Right lobe of liver (tissue), 4 donors: ENCODE data around the gene POLR2J.
A peak's percentile ranks its signal among the peaks of the same experiment; 100 is the strongest.

ENCODE experiments used
- CTCF ChIP-seq, 4 donors: fragments of 200-600 bp in 3 of 4; fragments of 450-650 bp in 1 of 4; IDR thresholded peaks; one replicate each; pipeline versions ENCODE4 v1.5.1 to v1.8.0; 2016 to 2022; ENCODE audit warnings: antibody characterized with exemption in 4 of 4, mild to moderate bottlenecking in 2 of 4
- POLR2A ChIP-seq: fragments of 450-650 bp; IDR thresholded peaks from one replicate; pipeline ENCODE4 v1.6.1; 2017; ENCODE audit warnings: antibody characterized with exemption, mild to moderate bottlenecking
- donor health status: DM: no; HTN: no; CAD: no.
- donor health status: DM: no; HTN: no; CAD: no.
- donor health status: DM: no; HTN: yes; CAD: no.

- TF ChIP-seq CTCF (IDR thresholded peaks at IDR 0.05) (no peak), POLR2A (peak; percentile 29)
Observed at GRCh38 chr7:102425639-102426267, 53.0 kb downstream of the POLR2J start.
